ENCODE data around the gene TOM1L1.

The TOM1L1 gene

DNA sequence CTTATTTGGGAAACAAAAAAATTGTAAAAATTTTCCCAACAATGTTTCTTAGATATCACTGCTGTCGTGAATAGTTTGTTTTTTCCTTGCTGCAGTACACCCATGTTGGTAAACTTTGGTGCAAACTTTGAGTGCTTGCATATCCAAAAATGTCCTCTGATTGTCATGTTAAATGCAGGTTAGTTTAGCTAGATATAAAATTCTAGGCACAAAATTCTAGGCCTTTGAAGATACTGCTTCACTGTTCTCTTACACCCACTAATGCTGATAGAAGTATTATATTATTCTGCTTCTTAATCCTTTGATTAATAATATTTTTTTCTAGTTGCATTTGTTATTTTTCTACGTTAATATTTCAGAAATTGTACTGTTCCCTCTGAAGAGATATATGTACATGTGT, 16.1 kb downstream of the TOM1L1 start:
- Histone ChIP-seq H3K4me3 (ENCODE audit: low read depth, low read length) (no peak overlapping the region), H3K27ac (ENCODE audit: extremely low read depth, low read depth, low read length) (no peak overlapping the region), H3K4me1 (ENCODE audit: control insufficient read depth, insufficient read depth, low read length) (no peaks in the 10 kb centered on the region), H3K9me3 (ENCODE audit: control insufficient read depth, insufficient read depth, low read depth, low read length) (no peaks in the 10 kb centered on the region), H3K36me3 (ENCODE audit: control insufficient read depth in 2 of 2, insufficient read depth in 1 of 2, low read length in 2 of 2) (peaks cover 61 to 81% of the 10 kb centered on the region in 2 experiments)
- ChIA-PET CTCF (interaction anchor here (0.5 to 1.0 kb wide), 3 partner anchors 11 to 437 kb away, joined by 3 to 4 read pairs (median 4); no protein-coding TSS in a partner anchor), POLR2A (no interaction called here)
- TF ChIP-seq ZNF404 (tag by site-specific recombination; IDR thresholded peaks at IDR 0.05) (no peak), ZNF394 (tag by site-specific recombination; IDR thresholded peaks at IDR 0.05; ENCODE audit: borderline replicate concordance) (no peak), ZNF514 (tag by site-specific recombination; IDR thresholded peaks at IDR 0.05) (no peak), ZNF76 (tag by site-specific recombination; IDR thresholded peaks at IDR 0.05; ENCODE audit: borderline replicate concordance, low read depth) (no peak)
- TF ChIP-seq, protein P1, sequence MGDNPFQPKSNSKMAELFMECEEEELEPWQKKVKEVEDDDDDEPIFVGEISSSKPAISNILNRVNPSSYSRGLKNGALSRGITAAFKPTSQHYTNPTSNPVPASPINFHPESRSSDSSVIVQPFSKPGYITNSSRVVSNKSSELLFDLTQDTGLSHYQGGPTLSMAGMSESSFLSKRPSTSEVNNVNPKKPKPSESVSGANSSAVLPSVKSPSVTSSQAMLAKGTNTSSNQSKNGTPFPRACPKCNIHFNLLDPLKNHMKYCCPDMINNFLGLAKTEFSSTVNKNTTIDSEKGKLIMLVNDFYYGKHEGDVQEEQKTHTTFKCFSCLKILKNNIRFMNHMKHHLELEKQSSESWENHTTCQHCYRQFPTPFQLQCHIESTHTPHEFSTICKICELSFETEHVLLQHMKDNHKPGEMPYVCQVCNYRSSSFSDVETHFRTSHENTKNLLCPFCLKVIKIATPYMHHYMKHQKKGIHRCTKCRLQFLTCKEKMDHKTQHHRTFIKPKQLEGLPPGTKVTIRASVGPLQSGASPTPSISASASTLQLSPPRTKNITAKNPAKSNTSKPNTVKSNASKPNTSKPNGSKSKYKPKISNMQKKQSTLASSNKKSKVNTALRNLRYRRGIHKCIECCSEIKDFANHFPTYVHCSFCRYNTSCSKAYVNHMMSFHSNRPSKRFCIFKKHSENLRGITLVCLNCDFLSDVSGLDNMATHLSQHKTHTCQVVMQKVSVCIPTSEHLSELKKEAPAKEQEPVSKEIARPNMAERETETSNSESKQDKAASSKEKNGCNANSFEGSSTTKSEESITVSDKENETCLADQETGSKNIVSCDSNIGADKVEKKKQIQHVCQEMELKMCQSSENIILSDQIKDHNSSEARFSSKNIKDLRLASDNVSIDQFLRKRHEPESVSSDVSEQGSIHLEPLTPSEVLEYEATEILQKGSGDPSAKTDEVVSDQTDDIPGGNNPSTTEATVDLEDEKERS (tag by site-specific recombination; IDR thresholded peaks at IDR 0.05), result no peak

DNA sequence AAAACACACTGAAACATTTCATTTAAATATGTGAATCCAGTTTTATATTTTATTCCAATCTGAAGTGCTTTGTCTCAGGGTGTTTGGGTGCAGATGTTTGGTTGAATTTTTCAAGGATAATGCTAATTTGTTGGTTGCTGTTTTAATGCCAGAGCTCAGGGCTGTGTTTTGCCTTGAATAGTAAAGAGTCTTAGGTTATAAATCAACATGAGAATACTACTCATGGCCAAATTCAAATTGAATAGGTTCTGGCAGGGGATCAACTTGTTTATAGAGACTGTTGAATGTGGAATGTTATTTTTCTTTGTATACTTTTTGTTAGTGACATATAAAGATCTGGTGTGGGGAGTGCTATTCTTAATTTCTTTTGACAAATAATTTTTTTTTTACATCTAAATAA, 18.8 kb downstream of the TOM1L1 start:
- peaks cover 56 to 60% of the 10 kb centered on the region in 2 experiments for H3K36me3 ChIP-seq (ENCODE audit: control insufficient read depth in 2 of 2, insufficient read depth in 1 of 2, low read length in 2 of 2)
- H3K4me1 ChIP-seq (ENCODE audit: control insufficient read depth, insufficient read depth, low read length), result no peaks in the 10 kb centered on the region
- H3K27ac ChIP-seq (ENCODE audit: extremely low read depth, low read depth, low read length), result no peak overlapping the region
- no peaks in the 10 kb centered on the region for H3K9me3 ChIP-seq (ENCODE audit: control insufficient read depth, insufficient read depth, low read depth, low read length)
- CTCF ChIA-PET, result interaction anchor here (0.7 to 1.4 kb wide), 2 partner anchors 11 to 24 kb away, joined by 3 to 4 read pairs; no protein-coding TSS in a partner anchor
- POLR2A ChIA-PET, result no interaction called here
- no peak overlapping the region for H3K4me3 ChIP-seq (ENCODE audit: low read depth, low read length)
- no peak for TF ChIP-seq ZNF24 (tag by site-specific recombination; IDR thresholded peaks at IDR 0.05)
- TF ChIP-seq ZBTB48 (tag by site-specific recombination; IDR thresholded peaks at IDR 0.05), result no peak
- TF ChIP-seq ZNF157 (tag by site-specific recombination; IDR thresholded peaks at IDR 0.05), result no peak
- TF ChIP-seq KLF7 (tag by site-specific recombination; IDR thresholded peaks at IDR 0.05; ENCODE audit: borderline replicate concordance), result no peak
- TF ChIP-seq ZBTB20 (tag by site-specific recombination; IDR thresholded peaks at IDR 0.05), result no peak
- no peak for TF ChIP-seq KLF1 (tag by site-specific recombination; IDR thresholded peaks at IDR 0.05)
- no peak for TF ChIP-seq ZNF548 (tag by site-specific recombination; IDR thresholded peaks at IDR 0.05)
- no peak for TF ChIP-seq ZSCAN30 (tag by site-specific recombination; IDR thresholded peaks at IDR 0.05)
- TF ChIP-seq, protein P2, sequence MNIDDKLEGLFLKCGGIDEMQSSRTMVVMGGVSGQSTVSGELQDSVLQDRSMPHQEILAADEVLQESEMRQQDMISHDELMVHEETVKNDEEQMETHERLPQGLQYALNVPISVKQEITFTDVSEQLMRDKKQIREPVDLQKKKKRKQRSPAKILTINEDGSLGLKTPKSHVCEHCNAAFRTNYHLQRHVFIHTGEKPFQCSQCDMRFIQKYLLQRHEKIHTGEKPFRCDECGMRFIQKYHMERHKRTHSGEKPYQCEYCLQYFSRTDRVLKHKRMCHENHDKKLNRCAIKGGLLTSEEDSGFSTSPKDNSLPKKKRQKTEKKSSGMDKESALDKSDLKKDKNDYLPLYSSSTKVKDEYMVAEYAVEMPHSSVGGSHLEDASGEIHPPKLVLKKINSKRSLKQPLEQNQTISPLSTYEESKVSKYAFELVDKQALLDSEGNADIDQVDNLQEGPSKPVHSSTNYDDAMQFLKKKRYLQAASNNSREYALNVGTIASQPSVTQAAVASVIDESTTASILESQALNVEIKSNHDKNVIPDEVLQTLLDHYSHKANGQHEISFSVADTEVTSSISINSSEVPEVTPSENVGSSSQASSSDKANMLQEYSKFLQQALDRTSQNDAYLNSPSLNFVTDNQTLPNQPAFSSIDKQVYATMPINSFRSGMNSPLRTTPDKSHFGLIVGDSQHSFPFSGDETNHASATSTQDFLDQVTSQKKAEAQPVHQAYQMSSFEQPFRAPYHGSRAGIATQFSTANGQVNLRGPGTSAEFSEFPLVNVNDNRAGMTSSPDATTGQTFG (tag by site-specific recombination; IDR thresholded peaks at IDR 0.05; ENCODE audit: borderline replicate concordance), result no peak

DNA sequence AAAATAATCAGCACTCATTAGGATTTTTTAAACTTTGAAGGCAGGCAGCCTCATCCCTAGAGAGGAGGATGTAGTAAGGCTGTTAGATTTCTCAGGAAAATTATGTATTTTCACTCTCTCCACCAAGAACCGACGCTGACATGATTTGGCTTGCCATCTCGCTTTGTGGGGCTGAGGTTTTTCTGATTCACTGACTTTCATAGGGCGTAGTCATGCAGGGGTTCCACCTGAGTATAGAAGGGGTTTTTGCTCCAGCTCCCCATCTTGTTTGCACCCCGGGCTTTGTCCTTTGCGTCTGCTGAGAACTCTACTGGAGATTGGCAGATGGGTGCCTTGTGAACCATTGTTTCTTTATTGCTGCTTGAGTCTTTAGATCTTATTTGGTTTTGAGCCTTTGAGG, 20.2 kb downstream of the TOM1L1 start:
- CTCF ChIA-PET, result no interaction called here
- peaks cover 42 to 57% of the 10 kb centered on the region in 2 experiments for H3K36me3 ChIP-seq (ENCODE audit: control insufficient read depth in 2 of 2, insufficient read depth in 1 of 2, low read length in 2 of 2)
- TF ChIP-seq ZNF843 (tag by site-specific recombination; IDR thresholded peaks at IDR 0.05), result no peak
- TF ChIP-seq, protein P3, sequence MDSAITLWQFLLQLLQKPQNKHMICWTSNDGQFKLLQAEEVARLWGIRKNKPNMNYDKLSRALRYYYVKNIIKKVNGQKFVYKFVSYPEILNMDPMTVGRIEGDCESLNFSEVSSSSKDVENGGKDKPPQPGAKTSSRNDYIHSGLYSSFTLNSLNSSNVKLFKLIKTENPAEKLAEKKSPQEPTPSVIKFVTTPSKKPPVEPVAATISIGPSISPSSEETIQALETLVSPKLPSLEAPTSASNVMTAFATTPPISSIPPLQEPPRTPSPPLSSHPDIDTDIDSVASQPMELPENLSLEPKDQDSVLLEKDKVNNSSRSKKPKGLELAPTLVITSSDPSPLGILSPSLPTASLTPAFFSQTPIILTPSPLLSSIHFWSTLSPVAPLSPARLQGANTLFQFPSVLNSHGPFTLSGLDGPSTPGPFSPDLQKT (IDR thresholded peaks at IDR 0.05; ENCODE audit: borderline replicate concordance, low read depth, low read length), result no peak
- TF ChIP-seq RBAK (tag by site-specific recombination; IDR thresholded peaks at IDR 0.05), result no peak
- TF ChIP-seq, protein P4, sequence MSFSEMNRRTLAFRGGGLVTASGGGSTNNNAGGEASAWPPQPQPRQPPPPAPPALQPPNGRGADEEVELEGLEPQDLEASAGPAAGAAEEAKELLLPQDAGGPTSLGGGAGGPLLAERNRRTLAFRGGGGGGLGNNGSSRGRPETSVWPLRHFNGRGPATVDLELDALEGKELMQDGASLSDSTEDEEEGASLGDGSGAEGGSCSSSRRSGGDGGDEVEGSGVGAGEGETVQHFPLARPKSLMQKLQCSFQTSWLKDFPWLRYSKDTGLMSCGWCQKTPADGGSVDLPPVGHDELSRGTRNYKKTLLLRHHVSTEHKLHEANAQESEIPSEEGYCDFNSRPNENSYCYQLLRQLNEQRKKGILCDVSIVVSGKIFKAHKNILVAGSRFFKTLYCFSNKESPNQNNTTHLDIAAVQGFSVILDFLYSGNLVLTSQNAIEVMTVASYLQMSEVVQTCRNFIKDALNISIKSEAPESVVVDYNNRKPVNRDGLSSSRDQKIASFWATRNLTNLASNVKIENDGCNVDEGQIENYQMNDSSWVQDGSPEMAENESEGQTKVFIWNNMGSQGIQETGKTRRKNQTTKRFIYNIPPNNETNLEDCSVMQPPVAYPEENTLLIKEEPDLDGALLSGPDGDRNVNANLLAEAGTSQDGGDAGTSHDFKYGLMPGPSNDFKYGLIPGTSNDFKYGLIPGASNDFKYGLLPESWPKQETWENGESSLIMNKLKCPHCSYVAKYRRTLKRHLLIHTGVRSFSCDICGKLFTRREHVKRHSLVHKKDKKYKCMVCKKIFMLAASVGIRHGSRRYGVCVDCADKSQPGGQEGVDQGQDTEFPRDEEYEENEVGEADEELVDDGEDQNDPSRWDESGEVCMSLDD (tag by site-specific recombination; IDR thresholded peaks at IDR 0.05), result no peak
- no peak for TF ChIP-seq ZXDB (tag by site-specific recombination; IDR thresholded peaks at IDR 0.05)
- no peak for TF ChIP-seq ZNF16 (tag by site-specific recombination; IDR thresholded peaks at IDR 0.05; ENCODE audit: low read depth)
- POLR2A ChIA-PET, result no interaction called here
- no peak overlapping the region for H3K4me3 ChIP-seq (ENCODE audit: low read depth, low read length)
- H3K27ac ChIP-seq (ENCODE audit: extremely low read depth, low read depth, low read length), result no peak overlapping the region
- no peaks in the 10 kb centered on the region for H3K4me1 ChIP-seq (ENCODE audit: control insufficient read depth, insufficient read depth, low read length)
- no peaks in the 10 kb centered on the region for H3K9me3 ChIP-seq (ENCODE audit: control insufficient read depth, insufficient read depth, low read depth, low read length)
